Measurements from ENCODE around the gene RBPJ.

The RBPJ gene

DNA sequence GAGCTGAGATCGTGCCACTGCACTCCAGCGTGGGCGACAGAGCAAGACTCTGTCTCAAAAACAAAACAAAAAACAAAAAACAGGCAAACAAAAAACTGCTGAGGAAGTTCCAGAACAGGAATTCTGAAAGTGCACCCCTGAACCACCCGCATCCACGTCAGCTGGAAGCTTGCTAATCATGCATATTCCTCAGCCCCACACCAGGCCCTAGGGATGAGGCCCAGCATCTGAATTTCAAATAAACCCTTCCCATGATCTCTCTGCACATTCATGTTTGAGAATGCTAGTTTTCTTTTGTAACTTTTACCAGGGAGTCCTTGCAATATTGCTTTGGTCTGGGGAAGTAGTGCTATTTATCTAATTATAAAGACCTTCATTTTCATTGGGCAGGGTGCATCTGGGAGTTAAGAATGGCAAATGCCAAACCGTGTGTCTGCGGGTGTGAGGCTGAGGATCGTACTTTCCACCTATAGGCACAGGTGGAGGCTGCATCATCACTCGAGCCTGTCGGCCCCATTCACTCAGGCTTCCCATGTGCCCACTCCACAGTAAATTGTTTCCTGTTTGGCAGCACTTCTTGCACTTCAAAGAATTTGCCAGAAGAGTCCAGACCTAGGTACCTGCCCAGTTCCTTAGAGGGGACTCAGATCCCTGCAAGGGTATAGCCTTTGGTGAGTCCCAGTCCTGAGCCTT lies 145.9 kb downstream of the RBPJ start:
- Histone ChIP-seq H3K9ac (ENCODE audit: low read length) (no peak overlapping the region), H3K36me3 (ENCODE audit: control insufficient read depth, insufficient read depth, low read length, severe bottlenecking) (no peaks in the 10 kb centered on the region), H3K27me3 (replicated peaks; ENCODE audit: control insufficient read depth, insufficient read depth, low read length) (peaks cover 4% of the 10 kb centered on the region), H3K4me1 (ENCODE audit: control insufficient read depth, insufficient read depth, low read length) (no peaks in the 10 kb centered on the region), H3K4me3 (ENCODE audit: low read length) (no peak overlapping the region), H3K9me3 (ENCODE audit: control insufficient read depth, low read length) (peaks cover 4% of the 10 kb centered on the region)
- no peak for DNase-seq (ENCODE audit: low read depth)

DNA sequence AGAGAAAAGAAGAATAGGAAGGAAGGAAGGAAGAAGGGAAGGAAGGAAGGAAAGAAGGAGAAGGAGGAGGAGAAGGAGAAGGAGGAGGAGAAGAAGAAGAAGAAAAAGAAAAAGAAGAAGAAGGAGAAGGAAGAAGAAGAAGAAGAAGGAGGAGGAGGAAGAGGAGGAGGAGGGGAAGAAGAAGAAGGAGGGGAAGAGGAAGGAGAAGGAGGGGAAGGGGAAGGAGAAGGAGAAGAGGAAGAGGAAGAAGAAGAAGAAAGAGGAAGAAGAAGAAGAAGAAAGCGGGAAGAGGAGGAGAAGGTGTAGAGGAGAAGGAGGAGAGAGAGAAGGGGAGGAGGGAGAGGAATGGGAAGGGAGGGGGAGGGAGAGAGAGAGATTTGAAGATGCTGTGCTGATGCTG lies 146.9 kb downstream of the RBPJ start:
- Histone ChIP-seq H3K36me3 (ENCODE audit: control insufficient read depth, insufficient read depth, low read length, severe bottlenecking) (no peaks in the 10 kb centered on the region), H3K4me3 (ENCODE audit: low read length) (no peak overlapping the region), H3K9me3 (ENCODE audit: control insufficient read depth, low read length) (peaks cover 4% of the 10 kb centered on the region), H3K27me3 (replicated peaks; ENCODE audit: control insufficient read depth, insufficient read depth, low read length) (peaks cover 4% of the 10 kb centered on the region), H3K9ac (ENCODE audit: low read length) (no peak overlapping the region), H3K4me1 (ENCODE audit: control insufficient read depth, insufficient read depth, low read length) (no peaks in the 10 kb centered on the region)
- no peak for DNase-seq (ENCODE audit: low read depth)

DNA sequence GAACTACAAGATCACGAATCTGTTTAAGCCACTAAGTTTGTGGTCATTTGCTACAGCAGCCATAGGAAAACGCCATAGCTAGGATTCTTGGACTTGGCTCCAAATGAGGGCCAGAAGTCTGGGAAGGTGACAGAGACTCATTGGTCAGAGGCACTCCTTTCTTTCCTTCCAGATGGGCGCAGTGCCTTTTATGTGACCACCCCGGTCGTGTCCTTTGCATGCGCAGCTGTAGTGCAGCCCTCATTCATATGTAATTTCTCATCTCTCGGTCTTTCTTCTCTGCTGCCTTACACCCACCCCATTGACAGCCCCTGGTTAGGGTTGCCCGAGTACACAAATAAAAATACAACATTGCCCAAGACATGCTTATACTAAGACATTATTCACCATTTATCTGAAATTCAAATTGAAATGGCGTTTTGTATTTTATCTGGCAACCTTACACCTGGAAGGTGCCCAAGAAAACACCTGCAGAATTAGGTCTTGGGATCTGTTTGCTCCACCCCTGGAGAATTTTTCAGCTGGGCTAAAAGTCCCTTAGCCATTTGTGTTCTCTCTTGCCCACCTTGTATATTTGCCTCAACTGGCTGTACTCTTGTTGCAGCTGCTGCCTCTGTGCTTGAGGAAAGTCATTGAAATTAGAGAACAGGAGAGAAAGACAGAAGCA lies 147.6 kb downstream of the RBPJ start:
- Histone ChIP-seq H3K9me3 (ENCODE audit: control insufficient read depth, low read length) (peaks cover 4% of the 10 kb centered on the region), H3K36me3 (ENCODE audit: control insufficient read depth, insufficient read depth, low read length, severe bottlenecking) (no peaks in the 10 kb centered on the region), H3K9ac (ENCODE audit: low read length) (no peak overlapping the region), H3K27me3 (replicated peaks; ENCODE audit: control insufficient read depth, insufficient read depth, low read length) (peaks cover 4% of the 10 kb centered on the region), H3K4me3 (ENCODE audit: low read length) (no peak overlapping the region), H3K4me1 (ENCODE audit: control insufficient read depth, insufficient read depth, low read length) (no peaks in the 10 kb centered on the region)
- DNase-seq (ENCODE audit: low read depth), result no peak

DNA sequence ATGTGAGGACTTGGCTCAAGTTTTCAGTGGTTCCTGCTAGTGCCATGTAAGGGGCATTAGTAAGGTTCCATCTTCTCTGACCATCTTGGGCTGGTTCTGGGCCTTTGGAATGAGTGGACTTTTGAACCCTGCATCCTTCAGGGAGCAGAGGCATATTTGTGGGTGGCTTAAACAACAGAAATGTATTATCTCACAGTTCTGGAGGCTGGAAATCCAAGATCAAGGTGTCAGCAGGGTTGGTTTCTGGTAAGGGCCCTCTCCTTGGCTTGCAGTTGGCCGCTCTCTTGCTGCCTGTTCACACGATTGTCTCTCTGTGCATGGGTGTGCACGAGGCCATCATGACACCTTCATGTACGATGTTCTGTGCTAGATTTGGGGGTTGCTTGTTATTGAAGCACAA lies 148.2 kb downstream of the RBPJ start:
- no peaks in the 10 kb centered on the region for H3K36me3 ChIP-seq (ENCODE audit: control insufficient read depth, insufficient read depth, low read length, severe bottlenecking)
- peaks cover 4% of the 10 kb centered on the region for H3K9me3 ChIP-seq (ENCODE audit: control insufficient read depth, low read length)
- peaks cover 4% of the 10 kb centered on the region for H3K27me3 ChIP-seq (replicated peaks; ENCODE audit: control insufficient read depth, insufficient read depth, low read length)
- no peak overlapping the region for H3K4me3 ChIP-seq (ENCODE audit: low read length)
- DNase-seq (ENCODE audit: low read depth), result no peak
- H3K9ac ChIP-seq (ENCODE audit: low read length), result no peak overlapping the region
- no peaks in the 10 kb centered on the region for H3K4me1 ChIP-seq (ENCODE audit: control insufficient read depth, insufficient read depth, low read length)

DNA sequence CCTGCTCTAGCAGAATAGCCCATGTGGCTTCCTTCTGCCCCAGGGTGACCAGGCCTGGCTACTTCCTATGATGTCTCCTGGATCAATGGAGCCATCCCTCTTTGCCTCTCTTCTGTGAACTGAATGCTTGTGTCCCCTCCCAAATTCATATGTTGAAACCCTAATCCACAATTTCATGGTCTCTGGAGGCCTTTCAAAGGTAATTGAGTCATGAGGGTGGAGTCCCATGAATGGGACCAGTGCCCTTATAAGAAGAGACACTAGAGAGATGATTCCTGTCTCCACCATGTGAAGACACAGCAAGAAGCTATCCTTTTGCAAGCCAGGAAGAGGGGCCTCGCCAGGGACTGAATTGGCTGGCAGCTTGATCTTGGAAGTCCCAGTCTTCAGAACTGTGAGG lies 151.1 kb downstream of the RBPJ start:
- Histone ChIP-seq H3K4me3 (ENCODE audit: low read length) (no peak overlapping the region), H3K4me1 (ENCODE audit: control insufficient read depth, insufficient read depth, low read length) (no peaks in the 10 kb centered on the region), H3K27me3 (replicated peaks; ENCODE audit: control insufficient read depth, insufficient read depth, low read length) (peaks cover 7% of the 10 kb centered on the region), H3K9me3 (ENCODE audit: control insufficient read depth, low read length) (peaks cover 4% of the 10 kb centered on the region), H3K36me3 (ENCODE audit: control insufficient read depth, insufficient read depth, low read length, severe bottlenecking) (no peaks in the 10 kb centered on the region), H3K9ac (ENCODE audit: low read length) (no peak overlapping the region)
- DNase-seq (ENCODE audit: low read depth), result no peak

DNA sequence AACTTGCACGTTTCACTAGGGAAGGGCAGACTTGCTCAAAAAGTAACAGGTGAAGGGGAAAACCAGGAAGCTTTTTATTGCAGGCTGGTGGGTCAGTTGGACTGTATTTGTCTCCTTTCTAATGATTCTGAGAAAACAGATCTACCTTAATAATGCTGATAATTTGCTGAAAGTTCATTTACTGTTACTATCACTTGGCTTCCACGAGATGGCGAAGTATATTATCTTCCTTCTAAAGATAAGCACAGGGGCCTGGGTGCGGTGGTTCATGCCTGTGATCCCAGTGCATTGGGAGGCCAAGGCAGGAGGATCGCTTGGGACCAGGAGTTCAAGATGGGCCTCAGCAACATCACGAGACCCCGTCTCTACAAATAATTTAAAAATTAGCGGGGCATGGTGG lies 153.1 kb downstream of the RBPJ start:
- DNase-seq (ENCODE audit: low read depth), result no peak

DNA sequence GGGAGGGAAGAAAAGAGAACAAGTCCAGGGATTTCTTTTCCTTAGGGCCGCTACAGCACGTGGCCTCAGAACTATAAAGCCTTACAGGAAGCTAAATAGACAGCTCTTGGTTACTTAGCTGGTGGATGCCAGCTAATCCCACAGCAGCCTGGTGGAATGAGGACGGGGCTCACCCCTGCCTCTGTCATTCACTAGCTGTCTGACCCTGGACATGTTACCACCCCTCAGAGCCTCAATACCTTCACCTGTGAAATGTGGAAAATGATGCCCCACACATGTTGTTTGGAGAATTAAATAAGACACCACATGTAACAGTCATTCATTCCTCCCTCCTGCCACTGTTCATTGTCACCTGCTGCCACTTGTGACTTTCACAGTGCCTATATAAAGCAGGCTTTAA lies 153.7 kb downstream of the RBPJ start:
- H3K4me1 ChIP-seq (ENCODE audit: control insufficient read depth, insufficient read depth, low read length), result no peaks in the 10 kb centered on the region
- H3K9me3 ChIP-seq (ENCODE audit: control insufficient read depth, low read length), result no peaks in the 10 kb centered on the region
- DNase-seq (ENCODE audit: low read depth), result no peak
- H3K9ac ChIP-seq (ENCODE audit: low read length), result no peak overlapping the region
- no peaks in the 10 kb centered on the region for H3K36me3 ChIP-seq (ENCODE audit: control insufficient read depth, insufficient read depth, low read length, severe bottlenecking)
- H3K27me3 ChIP-seq (replicated peaks; ENCODE audit: control insufficient read depth, insufficient read depth, low read length), result peaks cover 3% of the 10 kb centered on the region
- no peak overlapping the region for H3K4me3 ChIP-seq (ENCODE audit: low read length)

More for the DNA sequence above, 153.1 kb downstream of the RBPJ start:
- Histone ChIP-seq H3K36me3 (ENCODE audit: control insufficient read depth, insufficient read depth, low read length, severe bottlenecking) (no peaks in the 10 kb centered on the region), H3K9ac (ENCODE audit: low read length) (no peak overlapping the region), H3K4me3 (ENCODE audit: low read length) (no peak overlapping the region), H3K27me3 (replicated peaks; ENCODE audit: control insufficient read depth, insufficient read depth, low read length) (peaks cover 3% of the 10 kb centered on the region), H3K9me3 (ENCODE audit: control insufficient read depth, low read length) (peaks cover 3% of the 10 kb centered on the region), H3K4me1 (ENCODE audit: control insufficient read depth, insufficient read depth, low read length) (no peaks in the 10 kb centered on the region)

DNA sequence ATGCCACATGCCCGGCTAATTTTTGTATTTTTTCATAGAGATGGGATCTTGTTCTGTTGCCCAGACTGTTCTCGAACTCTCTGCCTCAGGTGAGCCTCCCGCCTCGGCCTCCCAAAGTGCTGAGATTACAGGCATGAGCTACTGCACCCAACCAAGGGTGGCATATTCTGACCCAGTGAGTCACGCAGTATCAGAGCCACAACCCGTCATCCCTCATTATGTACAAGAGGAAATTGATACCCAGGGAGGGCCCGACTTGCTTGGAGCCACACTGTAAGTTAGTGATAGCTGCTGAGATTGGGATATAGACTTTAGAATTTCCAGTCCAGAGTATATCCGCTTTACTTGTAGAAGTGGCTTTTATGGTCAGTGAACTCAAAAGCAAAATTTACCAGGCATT lies 154.9 kb downstream of the RBPJ start:
- Histone ChIP-seq H3K9me3 (ENCODE audit: control insufficient read depth, low read length) (no peaks in the 10 kb centered on the region), H3K36me3 (ENCODE audit: control insufficient read depth, insufficient read depth, low read length, severe bottlenecking) (no peaks in the 10 kb centered on the region), H3K27me3 (replicated peaks; ENCODE audit: control insufficient read depth, insufficient read depth, low read length) (peaks cover 3% of the 10 kb centered on the region), H3K4me1 (ENCODE audit: control insufficient read depth, insufficient read depth, low read length) (no peaks in the 10 kb centered on the region), H3K9ac (ENCODE audit: low read length) (no peak overlapping the region), H3K4me3 (ENCODE audit: low read length) (no peak overlapping the region)
- DNase-seq (ENCODE audit: low read depth), result no peak

DNA sequence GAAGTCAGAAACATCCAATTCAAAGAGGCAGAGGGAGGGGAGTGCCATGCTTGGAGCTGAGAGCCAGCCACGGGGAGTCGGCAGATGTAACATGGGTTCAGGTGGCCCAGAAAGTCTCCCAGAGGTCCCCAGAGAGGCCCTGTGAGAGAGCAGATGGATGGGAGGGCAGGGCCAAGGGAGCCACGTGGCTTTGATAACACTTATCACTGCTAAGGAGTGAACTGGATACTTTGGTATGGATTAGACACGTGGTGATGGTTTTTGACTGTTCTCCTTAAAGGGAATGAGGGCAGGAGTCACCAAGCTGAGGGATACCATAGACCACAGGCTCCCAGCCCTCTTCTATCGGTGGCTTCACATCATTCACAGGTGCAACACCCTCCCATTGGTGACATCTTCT lies 155.7 kb downstream of the RBPJ start:
- H3K9ac ChIP-seq (ENCODE audit: low read length), result no peak overlapping the region
- peaks cover 3% of the 10 kb centered on the region for H3K27me3 ChIP-seq (replicated peaks; ENCODE audit: control insufficient read depth, insufficient read depth, low read length)
- H3K4me3 ChIP-seq (ENCODE audit: low read length), result no peak overlapping the region
- H3K9me3 ChIP-seq (ENCODE audit: control insufficient read depth, low read length), result no peaks in the 10 kb centered on the region
- no peaks in the 10 kb centered on the region for H3K36me3 ChIP-seq (ENCODE audit: control insufficient read depth, insufficient read depth, low read length, severe bottlenecking)
- no peaks in the 10 kb centered on the region for H3K4me1 ChIP-seq (ENCODE audit: control insufficient read depth, insufficient read depth, low read length)
- no peak for DNase-seq (ENCODE audit: low read depth)

DNA sequence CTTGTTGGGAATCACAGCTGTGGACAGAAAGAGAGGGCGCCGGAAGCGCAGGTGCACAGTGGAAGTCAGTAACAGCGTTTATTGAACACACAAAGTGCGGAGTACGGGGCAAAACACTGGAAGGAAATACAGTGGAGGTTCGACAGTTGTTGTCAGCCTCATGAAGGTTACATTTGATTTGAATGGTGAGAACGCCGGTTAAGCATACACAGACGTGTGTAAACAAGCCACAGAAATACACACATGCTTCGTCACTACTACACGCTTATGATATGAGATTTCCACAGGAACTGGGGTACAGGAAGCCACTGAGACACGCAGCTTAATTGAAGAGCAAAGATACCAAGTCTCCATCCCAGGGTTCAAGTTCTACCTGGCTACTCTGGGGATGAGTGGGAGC lies 157.5 kb downstream of the RBPJ start:
- no peak for DNase-seq (ENCODE audit: low read depth)
- Histone ChIP-seq H3K9me3 (ENCODE audit: control insufficient read depth, low read length) (no peaks in the 10 kb centered on the region), H3K27me3 (replicated peaks; ENCODE audit: control insufficient read depth, insufficient read depth, low read length) (peaks cover 3% of the 10 kb centered on the region), H3K9ac (ENCODE audit: low read length) (no peak overlapping the region), H3K4me3 (ENCODE audit: low read length) (no peak overlapping the region), H3K4me1 (ENCODE audit: control insufficient read depth, insufficient read depth, low read length) (peaks cover 10% of the 10 kb centered on the region), H3K36me3 (ENCODE audit: control insufficient read depth, insufficient read depth, low read length, severe bottlenecking) (no peaks in the 10 kb centered on the region)

DNA sequence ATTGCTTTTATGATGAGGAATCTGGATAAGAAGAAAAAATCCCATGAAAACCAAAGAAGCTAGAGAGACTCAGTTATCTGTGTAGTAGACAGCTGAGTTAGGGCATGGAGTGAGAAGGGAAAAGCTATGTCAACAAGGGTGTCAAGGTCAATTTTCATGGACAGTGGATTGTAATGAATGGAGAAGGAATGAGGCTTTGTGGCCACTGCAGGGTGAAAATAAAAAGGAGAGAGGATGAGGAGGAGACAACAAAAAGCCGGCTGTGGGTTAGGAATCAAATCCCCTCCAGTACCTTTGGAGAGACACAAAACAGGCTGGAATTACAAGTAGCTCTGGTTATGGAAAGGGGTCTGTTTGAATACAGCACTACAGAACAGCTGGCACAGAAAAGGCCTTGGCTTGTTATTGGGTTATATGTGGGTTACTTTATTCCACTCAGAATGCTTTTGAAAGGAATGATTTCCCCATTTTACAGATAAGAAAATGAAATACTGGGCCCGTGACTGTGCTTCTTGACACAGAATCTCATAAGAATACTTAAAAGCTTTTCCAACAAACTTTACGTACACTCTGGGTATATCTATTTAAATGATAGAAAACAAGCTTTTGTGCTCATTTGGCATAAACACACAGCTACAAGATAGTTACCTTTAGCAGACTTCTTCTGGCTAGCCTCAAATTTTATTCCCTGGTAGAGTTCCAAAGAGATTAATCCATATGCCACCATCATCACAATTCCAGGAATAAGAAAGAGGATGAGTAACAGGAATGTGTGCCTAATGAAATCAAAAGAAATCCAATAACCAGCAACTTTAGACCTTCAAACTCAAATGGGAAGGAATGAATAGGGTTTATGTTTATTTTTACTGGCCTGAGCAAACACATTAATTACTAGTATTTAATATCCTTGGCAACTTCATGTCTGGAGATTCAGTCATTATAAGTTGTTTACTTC lies 162.0 kb downstream of the RBPJ start:
- no peaks in the 10 kb centered on the region for H3K36me3 ChIP-seq (ENCODE audit: control insufficient read depth, insufficient read depth, low read length, severe bottlenecking)
- no peak overlapping the region for H3K9ac ChIP-seq (ENCODE audit: low read length)
- no peaks in the 10 kb centered on the region for H3K9me3 ChIP-seq (ENCODE audit: control insufficient read depth, low read length)
- H3K4me1 ChIP-seq (ENCODE audit: control insufficient read depth, insufficient read depth, low read length), result peaks cover 22% of the 10 kb centered on the region
- peaks cover under 1% of the 10 kb centered on the region for H3K27me3 ChIP-seq (replicated peaks; ENCODE audit: control insufficient read depth, insufficient read depth, low read length)
- H3K4me3 ChIP-seq (ENCODE audit: low read length), result no peak overlapping the region
- DNase-seq (ENCODE audit: low read depth), result no peak

Data from adipocyte (in vitro differentiated cells).